Ammon's horn (tissue), 1 donor: ENCODE results near the gene FERMT3.
A peak's percentile ranks its signal among the peaks of the same experiment; 100 is the strongest.

ENCODE experiments used
- DNase-seq: peaks from one replicate; pipeline ENCODE4 v3.0.0-alpha.2; 2016; ENCODE audit warnings: low spot score

FERMT3 gene

DNA sequence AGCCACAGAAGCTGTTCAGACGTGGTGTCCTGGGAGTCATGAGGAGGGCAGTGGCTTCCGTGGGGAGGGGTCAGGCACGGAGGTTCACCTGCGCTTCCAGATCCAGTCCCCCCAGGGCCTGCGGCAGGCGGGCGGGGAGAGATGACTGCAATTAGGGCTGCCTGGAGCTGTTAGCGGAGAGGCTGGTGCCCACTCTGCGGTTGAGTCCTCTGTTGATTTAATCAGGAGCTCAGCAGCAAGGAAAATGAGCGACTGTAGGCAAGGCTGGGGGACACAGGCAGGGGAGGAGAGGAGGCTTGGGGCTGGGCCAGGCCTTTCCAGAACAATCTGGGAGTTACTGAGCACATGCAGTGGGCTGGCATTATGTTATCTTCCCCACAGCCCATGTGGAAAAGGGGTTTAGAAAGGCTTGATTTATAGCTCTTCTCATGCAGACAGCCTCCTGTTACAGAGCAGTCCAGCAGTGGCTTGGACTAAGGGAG, 57.9 kb downstream of the FERMT3 start:
- DNase-seq = no peak

DNA sequence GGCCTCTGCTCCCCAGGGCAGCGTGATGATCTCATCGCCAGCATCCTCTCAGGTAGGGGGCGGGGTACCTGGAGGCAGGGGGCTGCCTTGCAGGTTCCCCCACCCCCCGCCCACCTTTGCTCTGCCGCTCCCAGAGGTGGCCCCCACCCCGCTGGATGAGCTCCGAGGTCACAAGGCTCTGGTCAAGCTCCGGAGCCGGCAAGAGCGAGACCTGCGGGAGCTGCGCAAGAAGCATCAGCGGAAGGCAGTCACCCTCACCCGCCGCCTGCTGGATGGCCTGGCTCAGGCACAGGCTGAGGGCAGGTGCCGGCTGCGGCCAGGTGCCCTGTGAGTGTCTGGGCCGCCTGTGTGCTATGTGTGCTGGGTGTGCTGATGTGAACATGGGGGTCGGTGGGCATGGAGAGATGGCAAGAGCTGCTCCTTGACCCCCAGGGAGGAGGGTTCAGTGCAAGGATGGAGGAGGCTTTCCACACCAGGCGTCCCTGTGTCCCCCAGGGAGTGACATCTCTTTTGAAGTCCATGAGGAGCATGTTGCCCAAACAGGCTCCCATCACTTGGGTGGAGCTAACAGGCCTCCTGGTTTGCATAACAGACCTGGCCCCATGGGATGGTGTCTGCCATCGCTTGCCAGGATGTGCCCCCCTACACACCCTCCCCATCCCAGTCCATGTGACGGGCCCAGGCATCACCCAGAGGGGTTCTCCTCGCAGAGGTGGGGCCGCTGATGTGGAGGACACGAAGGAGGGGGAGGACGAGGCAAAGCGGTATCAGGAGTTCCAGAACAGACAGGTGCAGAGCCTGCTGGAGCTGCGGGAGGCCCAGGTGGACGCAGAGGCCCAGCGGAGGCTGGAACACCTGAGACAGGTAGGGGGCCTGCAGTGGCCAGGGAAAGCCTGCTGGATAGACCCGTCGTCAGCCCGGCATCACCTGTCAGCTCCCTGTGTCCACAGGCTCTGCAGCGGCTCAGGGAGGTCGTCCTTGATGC, 58.9 kb downstream of the FERMT3 start:
- DNase-seq = no peak

DNA sequence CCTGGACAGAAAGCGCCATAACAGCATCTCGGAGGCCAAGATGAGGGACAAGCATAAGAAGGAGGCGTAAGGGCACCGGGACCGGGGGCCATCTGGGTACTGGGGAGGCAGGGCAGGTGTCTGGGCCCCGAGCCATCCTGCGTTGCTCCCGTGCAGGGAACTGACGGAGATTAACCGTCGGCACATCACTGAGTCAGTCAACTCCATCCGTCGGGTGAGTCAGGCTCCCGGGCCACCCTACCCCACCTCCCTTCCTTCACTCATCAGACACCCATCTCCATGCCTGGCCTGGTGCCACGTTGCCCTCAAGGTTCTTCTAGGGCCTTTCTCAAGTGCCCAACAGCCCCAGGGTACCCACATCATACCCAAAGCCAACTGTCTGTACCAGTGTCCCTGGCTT, 59.8 kb downstream of the FERMT3 start:
- DNase-seq = no peak

DNA sequence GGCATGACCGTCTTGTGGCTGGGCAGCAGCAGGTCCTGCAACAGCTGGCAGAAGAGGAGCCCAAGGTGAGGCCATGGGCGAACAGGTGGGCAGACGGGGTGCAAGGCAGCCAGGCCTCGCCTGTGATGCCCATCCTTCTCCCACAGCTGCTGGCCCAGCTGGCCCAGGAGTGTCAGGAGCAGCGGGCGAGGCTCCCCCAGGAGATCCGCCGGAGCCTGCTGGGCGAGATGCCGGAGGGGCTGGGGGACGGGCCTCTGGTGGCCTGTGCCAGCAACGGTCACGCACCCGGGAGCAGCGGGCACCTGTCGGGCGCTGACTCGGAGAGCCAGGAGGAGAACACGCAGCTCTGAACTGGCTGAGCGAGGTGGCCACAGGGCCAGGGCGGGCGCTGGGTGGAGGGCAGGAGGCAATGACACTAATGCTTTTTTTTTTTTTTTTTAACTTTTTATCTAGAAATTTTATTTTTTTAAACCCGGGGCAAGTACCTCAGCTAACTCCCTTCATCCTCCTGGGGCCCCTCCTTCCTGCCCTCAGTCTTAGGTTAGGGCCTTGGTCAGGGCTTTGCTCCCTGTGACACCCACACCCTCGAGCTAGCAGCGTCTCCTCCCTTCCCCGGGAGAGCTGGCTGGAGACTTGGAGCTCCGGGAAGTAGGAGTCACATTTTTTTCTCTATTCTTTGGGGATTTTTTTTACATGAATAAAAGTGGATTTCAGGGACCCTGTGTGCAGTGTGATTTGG, 60.9 kb downstream of the FERMT3 start:
- no peak for DNase-seq

DNA sequence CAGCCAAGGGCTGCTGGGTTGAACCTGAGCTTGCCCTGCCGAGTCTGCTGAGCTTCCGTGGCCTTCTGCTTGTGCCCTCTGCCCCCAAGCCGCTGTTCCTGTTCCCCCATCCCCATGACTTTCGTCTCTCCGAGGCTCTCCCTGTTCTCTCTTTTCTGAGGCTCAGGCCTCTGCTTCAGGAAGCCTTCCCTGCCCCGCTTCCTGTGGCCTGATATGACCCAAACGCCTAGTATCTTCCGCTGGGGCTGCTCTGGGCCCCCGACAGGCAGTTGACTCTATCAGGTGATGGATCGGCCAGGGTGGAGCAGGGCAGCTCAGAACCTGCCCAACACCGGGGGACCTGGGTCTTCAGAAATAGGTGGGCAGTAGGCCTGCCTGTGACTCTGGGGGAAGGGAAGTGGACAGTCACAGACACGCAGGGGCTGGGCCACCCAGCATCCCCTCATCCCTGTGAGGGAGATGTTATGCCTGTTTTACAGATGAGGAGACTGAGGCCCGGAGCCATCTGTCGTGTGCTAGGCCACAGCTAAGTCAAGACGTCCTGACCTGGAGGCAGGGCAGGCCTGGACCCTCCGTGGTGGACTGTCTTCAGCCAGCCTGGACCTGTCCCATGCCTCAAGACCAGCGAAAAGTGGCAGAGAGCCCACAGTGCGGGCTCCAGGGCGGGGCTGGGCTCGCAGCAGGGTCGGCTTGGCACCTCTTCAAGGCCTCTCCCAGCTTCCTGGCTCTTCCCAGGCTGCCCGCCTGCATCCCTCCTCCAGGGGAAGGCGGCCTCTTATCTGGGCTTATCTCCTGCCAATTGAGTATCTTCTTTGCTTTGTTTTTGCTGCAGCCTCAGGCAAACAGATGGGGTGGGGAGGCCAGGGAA, 61.7 kb downstream of the FERMT3 start:
- no peak for DNase-seq

DNA sequence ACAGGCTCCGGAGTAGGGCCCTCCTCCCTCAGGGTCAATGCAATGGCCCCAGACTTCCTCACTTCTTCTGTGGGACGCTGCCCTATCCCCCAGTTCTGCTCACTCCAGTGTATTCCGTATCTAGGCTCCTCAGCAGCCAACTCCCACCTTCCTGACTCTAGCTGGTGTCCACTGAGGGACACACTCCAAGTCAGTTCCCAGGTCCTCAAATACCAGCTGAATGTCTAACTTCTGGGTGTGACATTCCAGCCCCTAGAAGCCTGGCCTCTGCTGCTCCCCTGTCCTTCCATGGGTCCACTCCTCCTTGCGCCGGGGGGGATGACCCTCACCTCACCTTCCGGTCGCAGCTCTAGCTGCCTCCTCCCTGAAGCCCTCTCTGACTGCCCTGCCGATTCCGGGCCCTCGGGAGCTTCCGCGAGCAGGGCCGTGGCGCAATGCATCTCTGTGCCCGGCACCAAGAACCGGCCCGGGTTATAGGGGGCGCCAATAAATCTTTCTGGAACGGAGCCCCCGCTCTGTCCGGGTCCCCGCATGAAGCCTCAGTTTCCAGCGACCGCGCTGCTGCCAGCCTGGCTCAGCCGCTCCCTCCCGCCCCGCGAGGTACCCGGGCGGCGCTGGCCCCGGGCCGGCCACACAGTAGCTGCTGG, 62.5 kb downstream of the FERMT3 start:
- peak; percentile 44 for DNase-seq

DNA sequence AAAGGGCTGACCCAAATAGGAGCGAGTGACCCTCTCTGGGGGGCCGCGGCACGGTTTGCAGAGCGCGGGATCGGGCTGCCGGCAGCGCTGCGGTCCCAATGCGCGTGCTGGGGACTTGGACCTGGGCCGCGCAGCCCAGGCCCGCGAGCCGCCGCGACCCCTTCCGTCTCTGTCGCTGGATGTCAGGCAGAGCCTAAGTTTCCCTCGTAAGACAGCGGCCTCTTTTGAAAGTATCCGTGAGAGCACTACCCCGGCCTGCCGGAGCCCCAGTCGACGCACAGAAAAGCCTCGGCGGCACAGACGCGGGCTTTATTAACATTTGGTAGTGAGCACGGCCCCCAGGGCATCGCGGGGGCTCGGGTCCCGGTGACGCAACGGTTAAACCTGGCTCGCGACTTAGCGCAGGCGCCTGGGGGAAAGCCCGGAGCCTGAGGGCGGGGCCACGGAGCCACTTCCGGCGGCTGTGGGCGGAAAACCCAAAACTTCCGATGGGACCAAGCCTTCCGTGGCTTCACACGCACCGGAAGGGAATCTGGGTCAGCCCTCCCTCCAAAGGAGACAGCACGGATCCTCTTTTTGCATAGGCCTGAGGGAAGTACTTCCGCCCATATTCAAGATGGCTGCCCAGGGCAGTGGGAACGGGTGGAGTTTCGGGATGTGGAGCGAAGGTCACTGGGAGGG, 63.2 kb downstream of the FERMT3 start:
- DNase-seq = peak; percentile 100
